HS-27A (cell line): ENCODE results near the gene PCBP2.
"Not testable (repeated sequence)": the region's sequence is repeated elsewhere in the genome, so short reads cannot be mapped to it uniquely, and the experiment has no call there.

Experiments used
- DNase-seq: peaks from one replicate; pipeline ENCODE4 v3.0.0-alpha.2; 2012; ENCODE audit warnings: low read depth, missing footprints

PCBP2 gene

DNA sequence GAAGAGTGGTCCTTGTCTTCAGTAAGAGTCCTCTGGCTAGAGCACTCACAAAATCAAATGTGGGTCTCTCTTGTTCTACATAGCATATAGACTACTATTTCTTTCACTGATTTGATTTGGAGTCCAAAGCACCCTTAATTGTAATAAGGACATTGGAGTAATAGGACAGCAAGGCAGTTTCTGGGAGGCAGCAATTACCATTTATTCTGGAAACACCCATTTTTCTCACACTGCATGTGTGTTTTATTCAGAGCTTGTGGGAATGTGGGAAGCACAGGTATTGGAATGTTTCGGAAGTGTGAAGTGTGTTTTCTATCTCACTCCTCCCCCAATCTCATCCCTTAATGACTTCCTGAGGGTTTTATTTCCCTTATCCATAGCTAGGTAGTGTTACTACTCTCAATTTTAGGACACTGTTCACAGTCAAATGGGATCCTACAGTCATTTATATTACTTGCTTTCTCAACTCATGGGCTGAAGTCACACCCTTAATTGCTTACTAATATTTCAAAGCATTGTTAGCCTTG is 20.2 kb downstream of the PCBP2 start:
- no peak for DNase-seq

DNA sequence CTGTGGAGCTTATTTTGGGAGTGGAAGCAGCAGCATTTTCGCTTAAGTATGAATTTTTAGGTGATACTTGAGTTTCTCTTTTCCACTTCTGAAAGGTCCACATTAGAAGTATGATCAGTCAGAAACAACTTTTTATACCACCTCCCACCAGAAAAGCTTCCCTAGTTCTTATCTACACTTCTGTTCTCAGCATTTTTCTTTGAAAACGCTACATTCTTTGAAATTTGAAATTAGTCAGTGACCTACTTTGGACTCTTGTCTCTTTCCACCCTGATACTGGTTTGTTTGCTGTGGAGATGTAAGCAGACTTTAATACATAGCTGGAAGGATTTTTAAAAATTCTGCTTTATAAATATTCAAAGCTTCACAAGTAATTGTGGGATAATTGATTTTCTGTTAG is 22.2 kb downstream of the PCBP2 start:
- DNase-seq, result no peak

DNA sequence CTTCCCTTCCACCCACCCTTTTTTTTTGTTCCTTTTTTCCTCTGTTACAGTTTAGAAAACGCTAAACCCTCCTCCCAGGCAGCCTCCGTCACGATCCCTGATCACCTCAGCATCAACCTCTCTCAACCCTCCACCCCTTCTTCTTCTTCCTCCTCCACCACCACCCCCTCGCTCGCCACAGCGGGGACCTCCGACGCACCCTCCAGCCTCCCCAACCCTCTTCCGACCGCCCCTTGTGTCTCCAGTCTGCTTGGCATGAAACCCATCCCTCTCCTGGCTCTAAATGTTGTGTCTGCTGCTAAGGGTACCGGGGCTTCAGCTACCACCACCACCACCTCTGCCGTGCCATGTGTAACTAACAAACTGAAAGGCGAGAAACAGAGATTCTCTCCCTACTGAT is 22.9 kb downstream of the PCBP2 start:
- no peak for DNase-seq

DNA sequence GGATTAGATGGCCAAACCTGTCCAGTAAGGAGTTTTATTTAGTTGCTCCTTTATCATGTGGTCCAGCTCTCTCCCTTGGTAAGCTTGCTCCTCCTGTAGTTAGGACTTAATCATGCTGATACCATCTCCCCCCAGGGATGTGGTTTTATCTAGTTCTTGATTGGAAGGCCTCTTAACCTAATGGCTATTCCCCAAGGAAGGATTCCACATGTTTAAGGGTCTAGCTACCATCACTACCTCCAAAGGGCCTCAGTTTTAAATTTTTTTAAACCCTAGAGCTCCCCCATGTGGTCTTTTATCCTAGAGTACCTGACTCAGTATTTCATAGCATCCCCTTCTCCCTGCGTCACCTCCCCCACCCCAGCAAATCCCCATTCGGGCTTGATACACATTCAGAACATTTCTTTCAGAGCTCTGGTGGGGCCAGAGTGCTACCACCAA is 24.9 kb downstream of the PCBP2 start:
- no peak for DNase-seq

DNA sequence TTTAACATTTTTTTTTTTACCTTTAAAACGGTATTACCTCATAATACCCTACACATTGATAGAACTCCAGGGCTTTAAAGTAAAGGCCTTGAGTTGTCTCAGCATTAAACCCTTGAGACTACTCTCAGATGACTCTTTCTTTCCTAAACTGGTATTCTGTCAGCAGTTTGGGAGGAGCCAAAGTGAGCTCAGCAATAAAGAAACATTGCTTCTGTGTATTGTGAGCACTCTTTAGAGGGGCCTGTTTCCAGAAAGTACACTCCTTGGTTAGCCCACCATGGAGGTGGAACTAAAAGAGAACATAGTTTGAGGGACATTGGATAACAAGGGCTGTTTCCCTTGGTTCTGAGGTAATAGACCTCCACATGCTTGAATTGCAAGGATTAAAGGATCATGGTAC is 27.0 kb downstream of the PCBP2 start:
- no peak for DNase-seq

DNA sequence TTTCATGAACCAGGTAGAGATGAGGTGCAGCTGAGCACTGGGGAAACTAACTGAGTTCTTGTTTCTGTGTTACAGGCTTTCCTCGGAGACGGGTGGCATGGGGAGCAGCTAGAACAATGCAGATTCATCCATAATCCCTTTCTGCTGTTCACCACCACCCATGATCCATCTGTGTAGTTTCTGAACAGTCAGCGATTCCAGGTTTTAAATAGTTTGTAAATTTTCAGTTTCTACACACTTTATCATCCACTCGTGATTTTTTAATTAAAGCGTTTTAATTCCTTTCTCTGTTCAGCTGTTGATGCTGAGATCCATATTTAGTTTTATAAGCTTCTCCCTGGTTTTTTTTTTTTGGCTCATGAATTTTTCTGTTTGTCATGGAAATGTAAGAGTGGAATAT is 27.4 kb downstream of the PCBP2 start:
- no peak for DNase-seq

DNA sequence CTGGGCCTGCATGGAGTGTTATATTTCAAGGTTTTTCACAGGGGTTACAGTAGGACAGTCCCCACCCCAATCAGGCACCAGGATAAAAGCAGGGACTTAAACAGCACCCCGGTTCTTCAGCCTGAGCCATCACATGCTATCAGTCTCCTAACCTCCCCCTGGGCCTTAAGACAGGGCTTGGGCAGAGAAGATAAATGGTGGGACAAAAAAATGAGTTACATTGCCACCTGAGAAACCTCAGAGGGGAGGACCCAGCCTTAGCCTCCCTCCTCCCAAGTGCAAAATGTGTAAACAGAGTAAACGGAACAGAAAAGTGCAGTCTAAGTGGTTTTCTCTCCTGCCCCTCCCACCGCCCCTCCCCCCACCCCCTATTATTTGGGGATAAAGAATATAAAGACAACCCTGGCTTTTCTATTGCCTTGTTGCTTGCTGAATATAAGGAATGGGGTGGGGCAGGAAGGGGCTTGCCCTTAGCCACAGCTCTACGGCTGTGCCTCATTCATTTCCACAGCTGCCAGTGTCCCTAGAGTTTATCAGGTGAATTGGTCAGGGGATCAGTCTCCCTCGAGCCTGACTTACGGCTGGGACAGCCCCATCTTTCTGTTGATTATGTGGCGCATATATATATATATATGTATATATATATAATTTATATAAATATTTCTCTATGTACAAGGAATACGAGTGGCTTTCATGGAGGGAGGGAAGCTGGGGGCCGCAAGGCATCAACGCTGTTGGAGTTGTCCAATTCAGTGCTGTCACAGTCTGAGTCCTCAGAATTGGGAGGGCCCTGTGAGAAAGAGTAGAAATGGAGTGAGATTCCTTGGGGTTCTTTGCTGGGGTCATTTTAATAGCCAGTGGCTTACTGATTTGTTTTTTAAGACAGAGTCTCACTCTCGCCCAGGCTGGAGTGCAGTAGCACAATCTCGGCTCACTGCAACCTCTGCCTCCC is 28.9 kb downstream of the PCBP2 start:
- no peak for DNase-seq

DNA sequence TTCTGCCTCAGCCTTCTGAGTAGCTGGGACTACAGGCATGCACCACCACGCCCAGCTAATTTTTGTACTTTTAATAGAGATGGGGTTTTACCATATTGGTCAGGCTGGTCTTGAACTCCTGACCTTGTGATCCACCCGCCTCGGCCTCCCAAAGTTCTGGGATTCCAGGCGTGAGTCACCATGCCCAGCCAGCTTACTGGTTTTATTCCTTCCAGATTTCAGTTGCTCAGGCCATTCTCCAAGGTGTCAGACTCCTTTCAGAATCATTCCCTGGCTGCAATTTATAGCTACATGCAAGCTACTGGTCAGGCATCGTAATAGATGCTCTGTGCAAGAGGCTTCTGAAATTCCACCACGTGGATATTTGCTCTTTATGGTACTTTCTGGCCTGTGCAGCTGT is 29.6 kb downstream of the PCBP2 start:
- DNase-seq, result not testable (repeated sequence)

DNA sequence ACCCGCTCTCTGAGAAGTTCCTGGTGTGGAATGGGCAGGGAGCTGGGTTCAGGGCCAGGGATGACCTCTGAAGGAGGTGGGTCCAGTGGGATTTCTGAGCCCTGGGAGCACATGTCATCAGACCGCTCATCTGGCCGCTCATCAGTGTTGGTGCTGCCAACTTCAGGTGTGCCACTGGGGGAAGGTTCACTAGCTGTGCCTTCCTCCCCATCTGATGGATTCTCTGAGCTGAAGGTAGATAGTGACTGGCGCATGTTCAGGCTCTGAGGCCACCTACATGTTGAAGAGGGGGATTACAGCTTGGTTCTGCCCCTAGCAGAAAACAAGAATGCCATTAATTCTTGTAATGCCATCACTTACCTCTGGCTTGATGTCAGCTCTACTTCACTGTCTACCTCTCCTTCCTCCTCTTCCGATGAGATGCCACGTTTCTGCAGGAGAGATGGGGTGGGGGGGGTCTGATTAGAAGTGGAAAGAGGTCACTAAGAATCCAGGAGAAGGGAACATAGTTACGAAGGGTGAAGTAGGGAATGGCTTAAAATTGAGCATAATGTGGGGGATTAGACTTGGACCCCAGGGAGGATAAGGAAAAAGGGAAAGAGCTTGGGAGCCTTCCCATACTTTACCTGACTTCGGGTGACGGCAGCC is 30.2 kb downstream of the PCBP2 start:
- DNase-seq, result no peak

DNA sequence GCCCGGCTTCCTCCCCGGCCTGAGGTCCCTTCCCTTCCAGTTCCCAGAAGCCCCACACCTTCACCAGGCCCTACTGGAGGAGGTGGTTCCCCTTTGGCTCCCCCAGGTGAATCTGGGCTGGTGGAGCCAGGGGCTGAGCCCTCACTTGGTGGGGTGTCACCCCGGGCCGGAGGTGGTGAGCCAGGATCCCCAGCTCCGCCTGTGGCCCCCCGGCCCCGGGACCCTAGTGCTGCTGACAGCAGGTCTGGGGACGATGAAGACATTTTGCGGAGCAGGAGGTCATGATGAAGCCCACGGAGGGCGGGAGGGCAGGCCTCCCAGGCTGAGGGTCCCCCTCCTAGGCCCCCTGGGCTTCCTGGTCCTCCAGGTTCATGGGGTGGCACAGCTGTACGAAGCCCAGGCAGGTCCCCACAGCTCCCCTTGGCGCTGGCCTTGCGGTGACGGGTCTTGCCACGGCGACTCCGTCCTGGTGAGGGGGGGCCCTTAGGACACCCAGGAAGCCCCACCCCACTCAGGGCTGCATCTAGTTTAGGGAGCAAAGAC is 30.8 kb downstream of the PCBP2 start:
- no peak for DNase-seq

DNA sequence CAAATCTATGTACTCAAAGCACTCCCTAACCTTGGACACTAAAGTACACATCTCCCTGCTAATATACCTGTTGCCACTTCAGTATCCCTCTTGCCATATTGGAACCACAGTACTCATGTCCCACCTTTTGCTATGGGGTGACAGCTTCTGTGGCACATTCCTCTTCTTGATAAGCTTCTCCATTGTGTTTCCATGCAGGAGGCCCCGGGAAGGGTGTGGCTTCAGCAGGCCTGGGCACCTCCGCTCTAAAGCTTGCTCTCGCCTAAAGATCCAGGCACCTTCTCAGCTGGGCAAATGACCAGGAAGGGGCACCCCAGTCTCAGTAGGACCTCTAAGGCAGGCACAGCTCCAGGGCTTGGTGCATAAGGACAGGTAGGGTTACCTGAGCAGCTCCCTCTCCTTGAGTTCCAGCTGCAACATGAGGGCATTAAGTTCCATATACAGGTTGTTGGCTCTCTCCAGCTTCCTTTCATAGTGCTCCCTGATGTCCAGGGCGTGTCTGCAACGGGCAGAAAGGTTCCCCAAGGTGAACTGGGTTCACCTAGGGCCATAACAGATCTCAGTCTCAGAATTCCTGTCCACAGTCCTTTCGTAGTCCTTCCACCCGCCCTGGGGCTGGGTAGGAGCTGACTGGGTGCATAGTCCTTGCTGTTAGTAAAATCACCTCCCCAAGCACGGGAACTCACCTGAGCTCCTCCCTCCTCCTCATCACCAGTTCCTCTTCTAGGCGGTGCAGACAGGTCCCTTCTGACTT is 31.5 kb downstream of the PCBP2 start:
- no peak for DNase-seq

DNA sequence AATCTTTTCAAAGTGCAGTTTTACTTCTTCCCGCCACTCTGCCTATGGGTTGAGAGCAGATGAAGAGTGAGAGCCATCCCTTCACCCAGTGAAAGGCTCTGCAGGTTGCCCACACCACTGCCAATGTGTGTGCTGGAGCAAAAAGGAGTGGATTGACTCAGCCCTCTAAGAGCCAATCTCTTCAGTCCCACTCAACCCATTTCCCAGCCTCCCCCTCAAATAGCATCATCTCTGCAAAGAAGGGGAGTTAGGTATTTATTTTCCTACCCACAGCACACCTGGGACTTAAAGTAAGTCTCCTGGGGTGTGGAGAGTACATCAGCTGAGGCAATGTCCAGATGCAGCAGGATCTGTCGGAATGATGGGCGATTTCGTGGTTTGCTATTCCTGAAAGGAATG is 32.1 kb downstream of the PCBP2 start:
- no peak for DNase-seq

DNA sequence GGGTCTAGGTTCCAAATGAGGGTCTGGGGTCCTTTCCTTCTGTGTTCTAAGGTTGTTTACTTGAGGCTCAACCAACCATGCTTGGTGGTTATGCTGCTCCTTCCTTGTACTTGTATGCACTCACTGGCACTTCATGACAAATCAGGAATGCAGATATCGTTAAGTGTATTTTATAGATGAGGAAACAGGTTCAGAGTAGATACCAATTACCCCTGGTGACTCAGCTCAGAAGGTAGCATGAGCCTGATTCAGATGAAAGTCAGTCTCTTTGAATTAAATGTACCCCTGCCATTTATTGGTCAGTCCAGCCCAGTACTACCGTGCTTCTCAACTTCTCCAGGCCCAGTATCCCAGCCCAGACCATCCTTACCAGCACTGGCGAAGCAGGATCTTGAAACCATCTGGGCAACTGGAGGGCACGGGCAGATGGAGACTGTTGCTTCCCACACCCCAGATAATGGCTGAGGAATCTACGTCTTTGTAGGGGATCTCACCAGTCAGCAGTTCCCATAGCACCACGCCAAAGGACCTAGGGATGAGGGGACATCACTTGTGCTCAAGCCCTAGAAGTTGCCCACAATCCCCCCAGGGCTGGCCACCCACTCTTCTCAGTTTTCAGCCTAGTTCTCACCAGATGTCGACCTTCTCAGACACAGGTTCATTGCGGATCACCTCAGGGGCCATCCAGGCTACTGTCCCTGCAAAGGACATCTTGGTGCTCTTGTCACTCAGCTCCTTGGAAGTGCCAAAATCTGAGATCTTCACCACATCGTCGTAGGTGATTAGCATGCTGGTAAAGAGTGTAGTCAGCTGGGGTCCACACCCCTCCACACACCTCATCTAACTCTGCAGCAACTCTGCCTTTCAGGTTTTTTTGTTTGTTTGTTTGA is 33.0 kb downstream of the PCBP2 start:
- no peak for DNase-seq

DNA sequence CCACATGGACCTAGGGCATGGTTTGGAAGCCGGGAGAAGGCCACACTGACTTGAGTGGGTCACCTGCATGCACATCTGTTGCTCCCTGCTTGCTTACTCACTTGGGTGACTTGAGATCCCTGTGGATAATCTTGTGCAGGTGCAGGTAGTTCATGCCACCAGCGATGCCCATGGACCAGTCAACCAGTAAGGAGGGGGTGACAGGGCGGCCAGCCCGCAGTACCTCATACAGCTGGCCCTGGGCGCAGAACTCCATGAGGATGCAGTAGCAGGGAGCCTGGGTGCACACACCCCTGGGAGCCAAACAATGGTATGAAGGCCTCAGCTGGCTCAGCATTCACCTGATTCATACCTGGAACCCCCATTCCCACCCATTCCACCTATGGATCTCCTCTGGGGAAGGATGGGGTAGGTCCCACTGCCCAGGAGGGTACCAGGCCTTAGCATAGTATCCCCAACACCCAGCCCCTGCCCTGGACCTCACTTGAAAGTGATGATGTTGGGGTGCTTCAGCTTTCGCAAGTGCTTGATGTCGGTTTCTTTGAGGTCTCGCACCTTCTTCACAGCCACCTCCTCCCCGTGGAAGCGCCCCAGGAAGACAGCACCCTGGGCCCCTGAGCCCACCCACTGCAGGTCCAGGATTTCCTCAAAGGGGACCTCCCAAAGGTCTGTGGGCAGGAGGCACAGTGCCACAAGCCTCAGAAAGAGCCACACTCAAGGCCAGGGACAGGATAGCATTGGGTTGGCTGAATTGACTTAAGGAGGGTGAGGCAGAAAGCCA is 34.2 kb downstream of the PCBP2 start:
- no peak for DNase-seq

DNA sequence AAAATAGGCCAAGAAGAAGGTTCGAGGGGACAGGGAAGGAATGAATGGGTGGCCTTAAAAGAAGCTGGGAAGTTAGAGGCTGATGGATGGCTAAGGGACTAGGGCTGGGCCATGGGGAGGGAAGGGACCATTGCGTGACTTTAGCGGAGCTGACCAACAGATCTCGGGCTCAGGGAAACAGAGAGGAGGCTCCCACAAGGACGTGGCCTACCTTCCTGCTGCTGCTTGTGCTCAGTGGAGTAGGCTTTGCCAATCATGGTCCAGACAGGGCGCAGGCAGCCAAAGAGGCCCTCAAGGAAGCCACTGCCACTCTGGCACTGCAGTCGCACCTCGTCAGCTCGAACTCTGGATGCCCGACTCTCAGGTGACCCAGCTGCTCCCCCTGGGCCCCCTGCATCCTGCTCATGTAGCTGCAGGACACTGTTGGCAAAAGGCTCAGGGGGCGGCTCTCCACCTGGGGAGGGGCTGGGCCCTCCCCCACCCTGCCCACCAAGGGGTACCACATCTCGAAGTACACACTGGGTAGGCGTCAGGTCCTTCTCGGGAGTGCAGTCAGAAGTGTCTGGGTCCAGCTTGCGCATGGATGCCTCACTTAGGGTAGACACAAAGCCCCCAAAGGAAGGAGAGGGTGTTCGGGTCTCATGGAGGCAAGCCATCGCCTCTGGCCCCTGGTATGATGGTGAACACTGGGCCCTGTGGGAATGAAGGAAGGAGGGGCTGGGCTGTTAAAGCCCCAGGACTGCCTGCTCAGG is 35.0 kb downstream of the PCBP2 start:
- no peak for DNase-seq

DNA sequence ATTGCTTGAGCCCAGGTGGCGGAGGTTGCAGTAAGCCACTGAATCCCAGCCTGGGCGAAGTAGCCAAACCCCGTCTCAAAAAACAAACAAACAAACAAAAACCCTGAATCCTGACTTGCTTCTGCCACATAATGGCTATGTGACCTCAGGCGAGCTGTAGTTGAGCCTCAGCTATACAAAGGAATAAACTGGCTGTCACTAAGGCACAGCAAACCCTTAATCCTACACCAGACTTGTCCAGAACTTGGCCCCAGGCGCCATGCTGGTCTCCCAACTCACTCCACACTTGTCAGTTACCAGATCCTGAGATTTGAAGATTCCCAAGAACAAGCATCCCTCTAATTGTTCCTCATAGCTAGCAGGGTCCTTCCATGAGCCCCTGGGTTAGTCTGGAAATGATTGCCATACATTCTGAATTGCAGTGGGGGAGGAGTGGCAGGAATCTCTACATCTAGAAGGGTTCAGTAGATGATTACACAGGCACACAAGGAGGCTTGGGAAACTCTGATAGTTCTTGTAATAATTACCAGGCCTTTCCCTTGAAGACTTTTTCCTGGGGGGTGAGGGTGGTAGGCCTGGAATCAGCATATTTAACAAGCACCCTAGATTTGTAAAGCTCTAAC is 37.5 kb downstream of the PCBP2 start:
- DNase-seq, result no peak

DNA sequence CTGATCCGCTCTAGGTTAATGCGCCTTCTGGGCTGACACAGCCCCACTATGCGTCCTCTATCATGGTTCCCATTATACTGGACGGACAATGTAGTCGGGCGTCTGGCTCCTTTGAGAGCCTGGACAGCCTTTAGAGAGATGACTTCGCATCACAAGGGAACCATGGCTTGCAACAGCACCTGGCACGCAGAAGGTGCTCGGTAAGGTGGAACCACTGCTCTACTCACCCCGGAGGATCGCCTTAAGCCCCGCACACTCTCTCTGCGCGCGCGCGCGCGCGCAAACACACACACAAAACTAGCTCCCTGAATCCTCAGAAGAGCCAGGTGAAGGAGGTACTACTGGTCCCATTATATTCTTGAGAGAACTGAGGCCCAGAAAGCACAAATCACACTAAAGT is 40.3 kb downstream of the PCBP2 start:
- DNase-seq, result no peak

DNA sequence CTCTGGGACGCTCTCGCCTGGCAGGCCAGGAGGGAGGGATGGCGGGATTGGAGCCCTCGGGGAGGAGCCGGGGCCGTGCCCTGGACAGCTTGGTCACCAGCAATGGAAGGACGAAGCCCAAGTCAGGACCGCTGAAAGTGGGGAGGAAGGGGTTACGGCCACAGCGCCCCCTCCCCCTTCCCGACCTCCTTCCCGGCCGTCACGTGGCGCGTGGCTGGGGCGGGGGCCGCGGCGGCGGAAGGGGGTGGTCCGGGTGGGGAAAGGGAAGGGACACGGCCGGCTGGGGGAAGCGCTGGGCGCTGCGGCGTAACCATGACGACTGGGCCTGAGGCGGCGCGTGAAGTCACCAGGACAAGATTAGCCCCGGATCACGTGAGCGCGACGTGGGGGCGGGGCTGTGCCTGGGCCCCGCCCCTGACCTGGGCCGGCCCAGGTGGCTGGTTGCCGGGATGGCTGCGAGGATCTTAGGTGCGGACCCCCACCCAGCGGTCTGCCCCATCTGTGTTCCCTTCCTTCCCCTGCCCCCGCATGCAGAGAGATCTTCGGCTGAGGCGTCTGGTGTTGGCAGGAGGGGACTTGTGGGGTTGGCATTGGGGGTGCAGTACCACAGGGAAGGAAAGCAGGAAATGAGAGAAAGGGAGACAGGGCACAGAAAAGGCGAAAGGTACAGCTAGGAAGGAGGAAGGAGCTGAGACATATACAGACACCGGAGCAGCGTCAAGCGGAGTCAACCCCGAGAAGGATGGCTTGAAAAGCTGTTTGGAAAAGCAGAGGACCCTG is 41.1 kb downstream of the PCBP2 start:
- no peak for DNase-seq
